K562 (cell line): ENCODE measurements around the gene CENPVL1. TPM values are rescaled to one million over a fixed set of nuclear protein-coding genes. Genes with fewer than 3 reads are reported as not detected.
"Not testable (repeated sequence)": the region's sequence is repeated elsewhere in the genome, so short reads cannot be mapped to it uniquely, and the experiment has no call there.

ENCODE experiments used
- ATAC-seq: fragments of 200-7000 bp; cut with Tn5 transposase; 3 replicates; pipeline ENCODE4 v1.9.1; 2020; ENCODE audit warnings: moderate library complexity
- BruUV-seq: library from RNA; stranded (reverse); fragments of 400-500 nt; replicated peaks from 2 replicates; lab custom pipeline; 2021; lab: Mats Ljungman, UMichigan
- CTCF ChIA-PET: fragments of 300-600 bp; formaldehyde crosslinking; extraction: SDS; loops from one replicate; lab custom pipeline; 2021; ENCODE audit warnings: low intra/inter-chr PET ratio; lab: Yijun Ruan, JAX
- POLR2A ChIA-PET: fragments of 300-600, 350-650 bp; sonication (Branson Sonifier 250); formaldehyde crosslinking; extraction: SDS; loops from one replicate; lab custom pipeline; 2021; ENCODE audit warnings: antibody characterized with exemption, inconsistent platforms; lab: Yijun Ruan, JAX
- DNase-seq, 4 experiments: peaks; one replicate each; pipeline versions ENCODE4 v3.0.0 to v3.0.0-alpha.2; 2011 to 2018; ENCODE audit warnings: low spot score in 3 of 4, mixed read lengths in 3 of 4; ENCODE audit errors: extremely low read depth in 1 of 4
- FAIRE-seq: peaks from 2 replicates; lab custom pipeline; 2011; peaks lifted over from hg19 to GRCh38; lab: Jason Lieb, UNC
- H2AFZ ChIP-seq: 2 replicates; pipeline ENCODE4 v1.6.0; 2011; ENCODE audit warnings: low read depth, low read length, control low read depth, inconsistent platforms
- H3K27ac ChIP-seq: fragments of 200-600 bp; 3 replicates; pipeline ENCODE4 v1.8.0; 2011; ENCODE audit warnings: low read depth, mild to moderate bottlenecking, control low read depth, inconsistent platforms, low read length, moderate library complexity, mixed read lengths; ENCODE audit errors: extremely low read depth
- H3K27me3 ChIP-seq, 2 experiments: fragments of 300-600 bp in 1 of 2; 2 replicates in 1 of 2; 3 replicates in 1 of 2; pipeline versions ENCODE4 v1.6.0 to v1.8.0; 2011; ENCODE audit warnings: inconsistent platforms in 2 of 2, low read length in 2 of 2, mild to moderate bottlenecking in 1 of 2, mixed read lengths in 1 of 2, moderate library complexity in 1 of 2; ENCODE audit not compliant: control insufficient read depth in 2 of 2, insufficient read depth in 2 of 2
- H3K36me3 ChIP-seq: fragments of 300-600 bp; 3 replicates; pipeline ENCODE4 v1.8.0; 2011; ENCODE audit warnings: mild to moderate bottlenecking, low read length, inconsistent platforms; ENCODE audit not compliant: control insufficient read depth, insufficient read depth
- H3K4me1 ChIP-seq, 2 experiments: fragments of 200-600 bp in 1 of 2; replicated peaks in 1 of 2; 2 replicates in 1 of 2; 3 replicates in 1 of 2; pipeline versions ENCODE4 v1.5.1 to v1.8.0; 2011; ENCODE audit warnings: inconsistent platforms in 2 of 2, low read length in 2 of 2, mild to moderate bottlenecking in 1 of 2, mixed read lengths in 1 of 2, moderate library complexity in 1 of 2; ENCODE audit not compliant: control insufficient read depth in 2 of 2, insufficient read depth in 2 of 2
- H3K4me2 ChIP-seq: 2 replicates; pipeline ENCODE4 v1.6.1; 2011; ENCODE audit warnings: low read length, control low read depth, inconsistent platforms, mixed read lengths; ENCODE audit not compliant: insufficient read depth
- H3K4me3 ChIP-seq: fragments of 200-600 bp; sonication (generic), shearing (Covaris generic); 2 replicates; pipeline ENCODE4 v1.5.1; 2016; ENCODE audit warnings: control low read depth, inconsistent platforms
- H3K79me2 ChIP-seq: fragments of 200-600 bp; 3 replicates; pipeline ENCODE4 v1.8.0; 2011; ENCODE audit warnings: low read length, inconsistent platforms; ENCODE audit not compliant: control insufficient read depth, insufficient read depth
- H3K9ac ChIP-seq, 2 experiments: 2 replicates each; pipeline versions ENCODE4 v1.6.0 to v1.6.1; 2011; ENCODE audit warnings: low read depth in 2 of 2, low read length in 2 of 2, control low read depth in 1 of 2, inconsistent platforms in 1 of 2, mild to moderate bottlenecking in 1 of 2, mixed read lengths in 1 of 2; ENCODE audit not compliant: insufficient read depth in 1 of 2
- H3K9me1 ChIP-seq: one replicate; pipeline ENCODE4 v1.6.0; 2011; ENCODE audit warnings: inconsistent platforms, mild to moderate bottlenecking, low read length, moderate library complexity; ENCODE audit not compliant: control insufficient read depth, insufficient read depth
- H3K9me3 ChIP-seq: replicated peaks from 2 replicates; pipeline ENCODE4 v1.5.1; 2011; ENCODE audit warnings: low read depth, low read length, inconsistent platforms; ENCODE audit not compliant: control insufficient read depth, insufficient read depth
- H4K20me1 ChIP-seq: replicated peaks from 2 replicates; pipeline ENCODE4 v1.6.1; 2011; ENCODE audit warnings: low read length, inconsistent platforms, mixed read lengths; ENCODE audit not compliant: control insufficient read depth, insufficient read depth
- WGBS: fragments of 100-300 bp; shearing (Covaris generic); methylation state at CpG from one replicate; pipeline ENCODE4 v1.1.6; 2016; ENCODE audit warnings: low coverage, mixed read lengths; ENCODE audit not compliant: insufficient coverage; ENCODE audit errors: missing lambda C conversion rate; 5-methylcytosine and 5-hydroxymethylcytosine counted together
- in situ Hi-C: fragments of 300-500 bp; cut with MboI; formaldehyde crosslinking; loops from 4 replicates; pipeline ENCODE4 v1.15.0; 2018; ENCODE audit warnings: inconsistent platforms, mixed read lengths
- intact Hi-C: fragments of 100-400 bp; cut with micrococcal nuclease; formaldehyde crosslinking; loops from 2 replicates; pipeline ENCODE4 v1.14.2; 2022
- polyA plus RNA-seq, 8 experiments: library from polyadenylated mRNA; depleted of rRNA in 4 of 8; stranded (reverse) in 5 of 8; unstranded in 3 of 8; fragments of >200 nt; fragmentation: Nextera tagmentation in 2 of 8; fragmentation: Illumina TruSeq in 1 of 8; extraction: Ambion mirVana in 2 of 8; extraction: Trizol in 1 of 8; gene quantifications; 2 replicates each; pipeline versions ENCODE4 v1.2.1 to v1.2.3, GENCODE V29; 2011 to 2014; ENCODE audit warnings: inconsistent platforms in 1 of 8, missing spikeins in 1 of 8
- total RNA-seq, 7 experiments: library from RNA; depleted of rRNA in 6 of 7; stranded (reverse); fragments of >200 nt in 6 of 7; fragmentation: Illumina TruSeq in 2 of 7; extraction: Trizol in 2 of 7; gene quantifications; 2 replicates each; pipeline versions ENCODE4 v1.2.1 to v1.2.3, GENCODE V29; 2011 to 2021; ENCODE audit warnings: low replicate concordance in 1 of 7

Gene CENPVL1
- total and polyA plus RNA-seq, 9 of the 15 experiments (the other 6 are each of a cell fraction or from before 2014, with no cell fraction given): not detected

DNA sequence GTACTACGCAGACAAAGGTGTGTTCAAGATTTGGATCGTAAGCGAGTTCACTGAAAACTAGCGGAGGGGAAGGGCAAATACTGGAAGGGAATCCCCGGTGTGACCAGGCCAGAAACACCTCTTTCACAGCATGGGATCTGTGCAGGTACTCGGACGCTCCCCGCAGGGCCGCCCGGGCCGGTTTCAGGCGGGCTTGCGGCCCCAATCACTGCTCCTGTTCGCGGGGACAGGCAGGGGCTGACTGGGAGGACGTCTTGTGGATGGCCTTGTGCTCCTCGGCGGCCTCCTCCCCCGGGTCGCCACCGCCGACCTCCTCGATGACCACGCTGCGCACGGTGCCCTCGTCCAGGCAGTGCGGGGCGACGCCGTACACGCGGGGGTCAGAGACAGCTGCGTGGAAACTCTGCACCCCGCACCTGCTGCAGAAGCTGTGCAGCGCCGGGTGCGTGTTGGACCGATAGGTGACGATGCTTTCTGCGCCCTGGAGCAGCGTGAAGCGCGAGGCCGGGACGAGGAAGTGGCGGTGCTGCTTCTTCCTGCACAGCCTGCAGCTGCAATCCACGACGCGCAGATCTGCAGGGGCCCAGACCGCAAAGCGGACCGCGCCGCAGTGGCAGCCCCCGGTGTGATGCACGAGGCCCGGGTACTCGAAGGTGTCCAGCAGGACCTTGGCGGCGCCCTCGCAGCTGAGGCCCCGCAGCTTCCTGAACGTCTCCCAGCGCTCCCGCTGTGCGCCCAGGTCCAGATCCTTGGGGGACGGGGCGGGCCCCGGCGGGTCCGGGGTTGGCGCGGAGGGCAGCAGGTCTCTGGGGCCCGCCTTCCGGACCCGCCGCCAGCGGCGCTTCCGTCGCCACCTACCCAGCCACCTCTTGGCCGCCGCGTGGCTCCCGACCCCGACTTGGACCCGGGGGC is 28.2 kb upstream of the CENPVL1 start:
- H3K27me3 ChIP-seq, CTCF ChIA-PET, DNase-seq, POLR2A ChIA-PET, H3K9me1 ChIP-seq, intact Hi-C loops, in situ Hi-C loops, H3K4me1 ChIP-seq, H3K27ac ChIP-seq, H4K20me1 ChIP-seq, H3K79me2 ChIP-seq, H2AFZ ChIP-seq, H3K9me3 ChIP-seq, FAIRE-seq, H3K36me3 ChIP-seq, H3K4me3 ChIP-seq, ATAC-seq, H3K4me2 ChIP-seq, BruUV-seq, H3K9ac ChIP-seq: not testable (repeated sequence)
- no CpG with 5 or more reads among the region's 88 CpGs for WGBS

DNA sequence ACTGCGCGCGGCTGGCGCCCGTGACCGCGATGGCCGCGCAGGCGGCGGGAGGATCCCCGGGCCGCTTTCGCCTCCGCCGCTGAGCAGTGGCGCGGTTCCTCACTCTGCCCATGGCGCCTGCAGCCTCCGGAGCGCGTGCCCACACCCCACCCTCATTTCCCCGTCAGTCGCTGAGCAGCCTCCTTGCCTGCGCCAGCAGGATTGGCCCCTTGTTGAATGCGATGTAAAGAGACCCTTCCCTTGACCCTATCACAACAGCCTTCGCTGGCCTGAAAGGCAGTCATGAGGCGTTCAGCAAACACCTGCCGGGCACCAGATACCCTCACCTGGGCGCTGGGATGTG is 27.6 kb upstream of the CENPVL1 start, which contains the start of gene CENPVL2:
TSS of gene CENPVL2 (minus strand) at position 112 of the 343 bp plus-strand sequence. CDS start at position 112, 0 bp downstream.
- H3K9me1 ChIP-seq, H4K20me1 ChIP-seq, H2AFZ ChIP-seq, H3K27ac ChIP-seq, H3K4me2 ChIP-seq, H3K36me3 ChIP-seq, intact Hi-C loops, BruUV-seq, DNase-seq, H3K27me3 ChIP-seq, CTCF ChIA-PET, H3K9ac ChIP-seq, H3K4me1 ChIP-seq, in situ Hi-C loops, POLR2A ChIA-PET, FAIRE-seq, H3K79me2 ChIP-seq, ATAC-seq, H3K9me3 ChIP-seq, H3K4me3 ChIP-seq: not testable (repeated sequence)
- no CpG with 5 or more reads among the region's 30 CpGs for WGBS
